DMS79 (cell line): ENCODE results near the gene SHE.

ENCODE experiments used
- DNase-seq: peaks from one replicate; lab custom pipeline; 2025; lab: John Stamatoyannopoulos, UW

SHE gene

GRCh38 chr1:154478639-154479038, 23.6 kb downstream of the SHE start:
- DNase-seq: no peak

DNA sequence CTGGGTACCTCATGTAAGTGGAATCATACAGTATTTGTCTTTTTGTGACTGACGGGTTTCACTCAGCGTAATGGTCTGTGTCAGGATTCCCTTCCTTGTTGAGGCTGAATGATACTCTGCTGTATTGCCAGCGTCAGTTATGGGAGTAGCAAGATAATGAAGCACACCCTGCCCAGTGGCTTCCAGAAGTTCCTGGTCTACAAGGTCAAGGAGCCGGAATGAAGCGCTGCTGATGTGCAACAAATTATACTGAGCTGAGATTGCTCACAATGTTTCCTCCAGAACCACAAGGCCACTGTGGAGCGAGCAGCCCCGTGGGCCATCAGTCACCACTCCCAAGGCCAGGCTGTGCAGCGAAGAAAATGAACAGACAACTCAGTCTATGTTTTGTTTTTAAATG, 24.2 kb downstream of the SHE start:
- no peak for DNase-seq

- no peak for DNase-seq
Observed at GRCh38 chr1:154476791-154477190, 25.4 kb downstream of the SHE start.

DNA sequence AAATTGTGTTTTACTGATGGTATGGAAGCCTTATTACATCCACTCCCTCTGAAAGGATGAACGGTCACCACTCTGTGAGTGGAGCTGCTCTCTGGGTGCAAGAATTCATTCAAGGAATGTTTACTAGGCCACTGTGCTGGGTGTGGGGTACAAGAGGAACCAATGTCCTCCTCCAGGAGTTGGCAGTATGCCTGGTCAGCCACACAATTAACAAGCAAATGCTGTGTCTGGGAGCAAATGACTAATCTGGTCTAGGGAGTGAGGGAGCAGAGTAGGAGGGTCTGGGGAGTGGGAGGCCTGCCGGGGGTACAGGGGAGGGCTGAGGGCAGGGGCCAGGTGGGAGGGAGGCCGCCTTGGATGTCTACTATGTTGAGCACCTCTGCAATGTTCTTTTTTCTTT, 27.4 kb downstream of the SHE start:
- DNase-seq: no peak

- DNase-seq: no peak
Observed at GRCh38 chr1:154471304-154471703, 30.9 kb downstream of the SHE start.

DNA sequence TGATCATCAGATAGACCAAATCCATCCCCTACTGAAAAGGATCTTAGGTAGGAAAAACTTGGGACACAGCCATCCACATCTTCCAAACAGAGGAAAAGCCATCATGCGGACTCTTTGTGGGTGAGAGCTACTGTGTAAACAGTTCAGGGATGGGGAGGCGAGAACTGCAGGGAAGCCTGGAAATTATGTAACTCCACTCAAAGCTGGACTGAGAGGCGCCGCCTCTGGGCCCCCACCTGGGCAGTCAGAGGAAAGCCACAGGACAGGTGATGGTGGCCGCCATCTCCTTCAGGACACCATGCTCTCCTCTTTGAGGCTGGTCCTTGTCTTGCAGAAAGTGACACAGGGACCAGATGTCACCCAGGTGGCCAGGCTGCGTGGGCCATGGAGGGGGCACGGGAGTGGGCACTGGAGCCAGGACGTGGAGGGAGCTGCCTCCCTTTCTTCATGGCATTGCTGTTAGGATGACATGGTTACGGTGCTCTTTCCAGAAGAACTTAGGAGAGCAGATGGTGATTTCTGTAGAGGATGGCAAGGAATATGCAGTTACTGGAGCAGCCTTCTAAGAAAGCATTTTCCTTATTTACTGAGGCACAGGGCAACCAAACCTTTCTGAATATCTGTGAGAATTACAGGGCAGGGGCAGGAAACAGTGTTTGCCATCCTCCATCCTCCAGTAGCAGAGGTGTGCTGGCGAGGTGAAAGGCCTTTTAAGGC, 32.2 kb downstream of the SHE start:
- DNase-seq: no peak

- DNase-seq: no peak
Observed at GRCh38 chr1:154468535-154469250, 33.5 kb downstream of the SHE start.

DNA sequence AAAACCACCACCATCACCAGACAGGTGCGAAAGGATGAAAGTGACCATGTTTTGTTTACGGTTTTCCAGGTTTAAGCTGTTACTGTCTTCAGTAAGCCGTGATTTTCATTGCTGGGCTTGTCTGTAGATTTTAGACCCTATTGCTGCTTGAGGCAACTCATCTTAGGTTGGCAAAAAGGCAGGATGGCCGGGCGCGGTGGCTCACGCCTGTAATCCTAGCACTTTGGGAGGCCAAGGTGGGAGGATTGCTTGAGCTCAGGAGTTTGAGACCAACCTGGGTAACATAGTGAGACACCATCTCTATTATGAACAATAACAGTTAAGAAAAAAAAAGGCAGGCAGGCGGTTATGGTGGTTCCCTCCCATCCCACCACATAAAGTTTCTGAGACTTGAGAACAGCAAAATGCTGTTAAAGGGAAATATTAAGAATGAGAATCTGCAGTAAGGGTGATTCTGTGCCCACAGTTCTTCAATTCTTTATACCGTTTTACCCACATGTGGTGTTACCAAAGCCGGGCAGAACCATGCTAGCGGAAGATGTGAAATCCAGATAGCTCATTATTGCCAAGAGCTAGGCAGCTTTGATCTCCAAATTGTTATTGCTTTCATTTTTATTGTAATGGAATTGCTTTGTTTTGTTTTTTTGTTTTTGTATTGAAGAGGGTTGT, 34.6 kb downstream of the SHE start:
- DNase-seq: no peak

GRCh38 chr1:154466921-154467417, 35.2 kb downstream of the SHE start:
- no peak for DNase-seq

DNA sequence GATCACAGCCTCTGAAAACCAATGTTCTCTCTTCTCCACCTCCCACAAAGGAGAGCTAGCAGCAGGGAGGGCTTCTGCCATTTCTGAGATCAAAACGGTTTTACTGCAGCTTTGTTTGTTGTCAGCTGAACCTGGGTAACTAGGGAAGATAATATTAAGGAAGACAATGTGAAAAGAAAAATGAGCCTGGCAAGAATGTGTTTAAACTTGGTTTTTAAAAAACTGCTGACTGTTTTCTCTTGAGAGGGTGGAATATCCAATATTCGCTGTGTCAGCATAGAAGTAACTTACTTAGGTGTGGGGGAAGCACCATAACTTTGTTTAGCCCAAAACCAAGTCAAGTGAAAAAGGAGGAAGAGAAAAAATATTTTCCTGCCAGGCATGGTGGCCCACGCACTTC, 36.0 kb downstream of the SHE start:
- no peak for DNase-seq

DNA sequence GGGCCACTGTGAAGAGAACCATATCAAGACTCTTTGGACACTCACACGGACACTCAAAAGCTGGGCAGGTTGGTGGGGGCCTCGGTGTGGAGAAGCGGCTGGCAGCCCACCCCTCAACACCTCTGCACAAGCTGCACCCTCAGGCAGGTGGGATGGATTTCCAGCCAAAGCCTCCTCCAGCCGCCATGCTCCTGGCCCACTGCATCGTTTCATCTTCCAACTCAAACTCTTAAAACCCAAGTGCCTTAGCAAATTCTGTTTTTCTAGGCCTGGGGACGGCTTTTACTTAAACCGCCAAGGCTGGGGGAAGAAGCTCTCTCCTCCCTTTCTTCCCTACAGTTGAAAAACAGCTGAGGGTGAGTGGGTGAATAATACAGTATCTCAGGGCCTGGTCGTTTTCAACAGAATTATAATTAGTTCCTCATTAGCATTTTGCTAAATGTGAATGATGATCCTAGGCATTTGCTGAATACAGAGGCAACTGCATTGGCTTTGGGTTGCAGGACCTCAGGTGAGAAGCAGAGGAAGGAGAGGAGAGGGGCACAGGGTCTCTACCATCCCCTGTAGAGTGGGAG, 36.5 kb downstream of the SHE start:
- DNase-seq: no peak

- no peak for DNase-seq
Observed at GRCh38 chr1:154463512-154463990, 38.7 kb downstream of the SHE start.

- DNase-seq: no peak
Observed at GRCh38 chr1:154460695-154461260, 41.4 kb downstream of the SHE start.

GRCh38 chr1:154459080-154459479, 43.1 kb downstream of the SHE start:
- no peak for DNase-seq

DNA sequence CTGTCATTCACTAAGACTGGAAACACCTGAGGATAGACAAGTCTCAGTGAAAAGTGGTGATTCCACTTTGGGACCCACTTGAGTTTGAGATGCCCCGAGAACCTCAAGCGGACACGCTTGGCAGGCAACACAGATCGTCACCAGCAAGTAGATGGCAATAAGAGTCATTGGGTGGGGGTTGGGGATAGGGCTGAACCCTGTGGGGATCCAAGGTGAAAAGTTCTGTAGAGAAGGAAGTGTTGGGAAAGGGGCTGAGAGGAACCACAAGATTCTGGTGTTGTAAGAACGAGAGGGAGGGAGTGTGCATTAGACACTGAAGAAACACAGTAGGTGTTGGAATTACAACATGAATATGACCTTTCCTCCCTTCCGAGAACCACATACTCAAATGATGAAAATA, 45.6 kb downstream of the SHE start:
- DNase-seq: no peak

GRCh38 chr1:154454386-154455120, 47.7 kb downstream of the SHE start:
- DNase-seq: peak; percentile 48

- peak; percentile 19 for DNase-seq
Observed at GRCh38 chr1:154453574-154454352, 48.4 kb downstream of the SHE start.

DNA sequence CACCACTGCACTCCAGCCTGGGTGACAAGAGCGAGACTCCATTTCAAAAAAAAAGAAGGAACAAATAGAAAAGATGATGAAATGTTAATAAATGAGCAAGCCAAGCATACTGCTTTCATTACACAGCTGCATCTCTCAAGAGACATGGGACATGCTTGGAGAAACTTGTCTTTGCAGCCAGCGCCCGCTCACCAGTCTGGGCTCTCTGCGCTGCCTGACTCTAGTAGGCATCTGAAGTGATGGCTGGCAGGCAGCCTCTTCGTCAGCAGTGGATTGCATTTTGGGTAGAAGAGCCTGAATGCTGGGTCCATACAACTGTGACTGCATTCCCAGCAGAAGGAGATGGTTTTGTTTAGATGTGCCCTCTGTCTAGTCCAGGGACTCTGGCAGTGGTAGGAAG, 49.1 kb downstream of the SHE start:
- DNase-seq: no peak

DNA sequence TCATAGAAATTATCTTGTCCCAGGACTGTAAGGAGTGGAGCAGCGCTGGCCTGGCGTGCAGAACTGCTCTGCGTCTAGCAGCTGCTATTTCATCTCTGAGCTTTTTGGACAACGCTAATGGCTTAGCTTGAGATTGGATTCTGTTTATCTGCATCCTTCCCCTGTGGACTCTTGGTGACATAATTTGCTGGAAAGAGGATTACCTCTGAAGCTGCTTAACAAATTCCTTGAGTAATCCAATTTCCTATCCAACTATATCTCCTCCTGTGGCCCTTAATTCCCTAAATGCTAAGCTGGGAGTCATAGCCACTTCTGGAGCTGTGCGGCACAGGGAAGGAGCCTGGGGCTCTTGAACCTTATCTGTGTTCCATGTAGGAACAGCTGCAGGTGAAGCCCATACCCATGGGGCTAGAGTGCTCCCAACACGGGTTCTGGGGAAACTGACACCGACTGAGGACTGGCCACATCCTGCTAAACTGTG, 53.8 kb downstream of the SHE start:
- DNase-seq: no peak

GRCh38 chr1:154446789-154447188, 55.4 kb downstream of the SHE start:
- DNase-seq: no peak

DNA sequence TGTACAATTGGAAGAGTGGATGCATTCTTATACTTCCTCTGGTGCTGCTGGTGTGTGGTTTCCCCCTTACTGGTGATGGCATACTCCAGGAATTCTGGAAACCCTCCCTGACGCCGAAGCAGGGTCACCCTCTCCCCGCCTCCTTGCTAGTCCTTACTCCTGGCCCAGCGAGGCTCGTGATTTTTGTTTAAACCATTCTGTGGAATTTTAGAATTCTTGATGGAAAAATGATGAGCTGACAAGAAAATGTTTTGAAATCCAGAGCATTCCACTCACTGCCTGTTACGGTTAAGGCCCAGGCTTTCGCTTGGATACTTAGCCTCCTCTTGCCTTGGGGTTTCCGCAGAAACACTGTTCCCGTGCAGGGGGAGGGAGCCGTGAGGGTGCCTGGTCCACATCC, 55.9 kb downstream of the SHE start:
- DNase-seq: no peak
